ENCODE data around the gene TRPM3. TPM values are rescaled to one million over a fixed set of nuclear protein-coding genes. Genes with fewer than 3 reads are reported as not detected.

Gene TRPM3
- total RNA-seq, 4 donors from 2014 or later: 0.07 to 0.66 TPM; not detected in 2

DNA sequence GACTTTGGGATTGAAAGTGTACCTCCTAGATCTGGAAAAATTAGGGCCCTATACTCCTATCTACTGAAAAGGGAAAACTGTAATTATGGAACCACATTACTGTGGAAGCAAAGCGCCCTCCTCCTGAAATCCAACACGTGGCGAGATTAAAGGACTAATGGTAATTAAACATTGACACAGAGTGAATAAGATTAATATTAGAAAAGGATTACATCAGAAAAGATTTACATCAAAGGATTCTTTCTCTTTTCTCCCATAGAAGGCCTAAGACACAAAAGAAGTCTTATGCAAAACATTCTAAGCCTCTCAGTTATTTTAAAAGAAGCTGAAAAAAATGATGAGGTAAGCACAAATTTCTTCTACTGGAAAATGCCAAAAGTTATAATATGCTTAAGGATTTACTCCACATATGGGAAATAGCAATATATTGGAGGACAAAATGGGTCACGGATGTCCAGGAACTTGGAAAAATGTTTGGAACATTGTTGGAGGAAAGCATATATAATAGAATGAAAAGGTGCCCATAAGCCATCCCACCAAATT is 227.8 kb downstream of the TRPM3 start:
- no peak for DNase-seq
- no peak for TF ChIP-seq POLR2A (IDR thresholded peaks at IDR 0.05)
- Histone ChIP-seq H3K4me3 (no peak overlapping the region), H3K27ac (no peak overlapping the region), H3K36me3 (no peaks in the 10 kb centered on the region), H3K27me3 (no peaks in the 10 kb centered on the region), H3K9me3 (no peaks in the 10 kb centered on the region), H3K4me1 (no peaks in the 10 kb centered on the region)
- no peak for ATAC-seq
- intact Hi-C loops (cut with DNase I; ENCODE audit: low total_unique reads): no loop called here
- in situ Hi-C loops (cut with MboI; ENCODE audit: low sequenced_read_pairs in 4 of 4): no loop called here

GRCh38 chr9:70888471-70888870 is 232.9 kb downstream of the TRPM3 start:
- Histone ChIP-seq H3K4me1 (no peaks in the 10 kb centered on the region), H3K36me3 (no peaks in the 10 kb centered on the region), H3K4me3 (no peak overlapping the region), H3K27me3 (no peaks in the 10 kb centered on the region), H3K9me3 (no peaks in the 10 kb centered on the region), H3K27ac (no peak overlapping the region)
- intact Hi-C loops (cut with DNase I; ENCODE audit: low total_unique reads): no loop called here
- no peak for TF ChIP-seq POLR2A (IDR thresholded peaks at IDR 0.05)
- TF ChIP-seq, protein P1, sequence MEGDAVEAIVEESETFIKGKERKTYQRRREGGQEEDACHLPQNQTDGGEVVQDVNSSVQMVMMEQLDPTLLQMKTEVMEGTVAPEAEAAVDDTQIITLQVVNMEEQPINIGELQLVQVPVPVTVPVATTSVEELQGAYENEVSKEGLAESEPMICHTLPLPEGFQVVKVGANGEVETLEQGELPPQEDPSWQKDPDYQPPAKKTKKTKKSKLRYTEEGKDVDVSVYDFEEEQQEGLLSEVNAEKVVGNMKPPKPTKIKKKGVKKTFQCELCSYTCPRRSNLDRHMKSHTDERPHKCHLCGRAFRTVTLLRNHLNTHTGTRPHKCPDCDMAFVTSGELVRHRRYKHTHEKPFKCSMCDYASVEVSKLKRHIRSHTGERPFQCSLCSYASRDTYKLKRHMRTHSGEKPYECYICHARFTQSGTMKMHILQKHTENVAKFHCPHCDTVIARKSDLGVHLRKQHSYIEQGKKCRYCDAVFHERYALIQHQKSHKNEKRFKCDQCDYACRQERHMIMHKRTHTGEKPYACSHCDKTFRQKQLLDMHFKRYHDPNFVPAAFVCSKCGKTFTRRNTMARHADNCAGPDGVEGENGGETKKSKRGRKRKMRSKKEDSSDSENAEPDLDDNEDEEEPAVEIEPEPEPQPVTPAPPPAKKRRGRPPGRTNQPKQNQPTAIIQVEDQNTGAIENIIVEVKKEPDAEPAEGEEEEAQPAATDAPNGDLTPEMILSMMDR (IDR thresholded peaks at IDR 0.05 in 4 of 5, conservative IDR thresholded peaks at IDR 0.05 in 1 of 5): no peak
- in situ Hi-C loops (cut with MboI; ENCODE audit: low sequenced_read_pairs in 4 of 4): no loop called here
- DNase-seq (no peak), ATAC-seq (no peak)

- Histone ChIP-seq H3K27me3 (no peaks in the 10 kb centered on the region), H3K4me3 (no peak overlapping the region)
- intact Hi-C loops (cut with DNase I; ENCODE audit: low total_unique reads): no loop called here
These were observed 233.6 kb downstream of the TRPM3 start for GRCh38 chr9:70887826-70888225.

GRCh38 chr9:70883963-70884793 is 237.2 kb downstream of the TRPM3 start:
- H3K9me3 ChIP-seq: no peaks in the 10 kb centered on the region
- H3K4me3 ChIP-seq: no peak overlapping the region
- DNase-seq: no peak
- in situ Hi-C loops (cut with MboI; ENCODE audit: low sequenced_read_pairs in 4 of 4): no loop called here
- H3K27ac ChIP-seq: no peak overlapping the region
- no peaks in the 10 kb centered on the region for H3K36me3 ChIP-seq
- H3K27me3 ChIP-seq: no peaks in the 10 kb centered on the region
- no peaks in the 10 kb centered on the region for H3K4me1 ChIP-seq
- TF ChIP-seq, protein P1 (IDR thresholded peaks at IDR 0.05 in 4 of 5, conservative IDR thresholded peaks at IDR 0.05 in 1 of 5): no peak
- TF ChIP-seq POLR2A (IDR thresholded peaks at IDR 0.05): no peak
- no peak for ATAC-seq
- intact Hi-C loops (cut with DNase I; ENCODE audit: low total_unique reads): no loop called here

More at GRCh38 chr9:70887826-70888225, 233.6 kb downstream of the TRPM3 start:
- in situ Hi-C loops (cut with MboI; ENCODE audit: low sequenced_read_pairs in 4 of 4): no loop called here
- Histone ChIP-seq H3K27ac (no peak overlapping the region), H3K36me3 (no peaks in the 10 kb centered on the region), H3K4me1 (no peaks in the 10 kb centered on the region), H3K9me3 (no peaks in the 10 kb centered on the region)
- DNase-seq: no peak
- TF ChIP-seq POLR2A (IDR thresholded peaks at IDR 0.05): no peak
- ATAC-seq: no peak

GRCh38 chr9:70883056-70883455 is 238.4 kb downstream of the TRPM3 start:
- no peaks in the 10 kb centered on the region for H3K36me3 ChIP-seq
- intact Hi-C loops (cut with DNase I; ENCODE audit: low total_unique reads): no loop called here
- TF ChIP-seq, protein P1 (IDR thresholded peaks at IDR 0.05 in 4 of 5, conservative IDR thresholded peaks at IDR 0.05 in 1 of 5): no peak
- no peak for TF ChIP-seq POLR2A (IDR thresholded peaks at IDR 0.05)
- DNase-seq (no peak), ATAC-seq (no peak)
- H3K4me3 ChIP-seq: no peak overlapping the region
- H3K27me3 ChIP-seq: no peaks in the 10 kb centered on the region
- H3K4me1 ChIP-seq: no peaks in the 10 kb centered on the region
- H3K9me3 ChIP-seq: no peaks in the 10 kb centered on the region
- H3K27ac ChIP-seq: no peak overlapping the region
- in situ Hi-C loops (cut with MboI; ENCODE audit: low sequenced_read_pairs in 4 of 4): no loop called here

Measured in gastrocnemius medialis (tissue), 4 donors.